Left lung (tissue), 10 donors: Measurements from ENCODE around the gene MINDY1. TPM values are rescaled to one million over a fixed set of nuclear protein-coding genes. Genes with fewer than 3 reads are reported as not detected.

Experiments
- ATAC-seq: fragments of 200-7000 bp; cut with Tn5 transposase; one replicate; pipeline ENCODE4 v1.9.1; 2020; ENCODE audit warnings: moderate library complexity
- DNase-seq, 4 donors: peaks; one replicate each; pipeline ENCODE4 v3.0.0-alpha.2; 2013 to 2020
- H3K27ac ChIP-seq, 2 donors: fragments of 200-600 bp; sonication (generic) in 1 of 2; one replicate each; pipeline versions ENCODE4 v1.5.0 to v1.8.0; 2020 to 2021
- H3K27me3 ChIP-seq, 2 donors: fragments of 200-600 bp; sonication (generic) in 1 of 2; one replicate each; pipeline versions ENCODE4 v1.5.0 to v1.8.0; 2020 to 2021
- H3K36me3 ChIP-seq, 2 donors: fragments of 200-600 bp; sonication (generic) in 1 of 2; one replicate each; pipeline versions ENCODE4 v1.5.0 to v1.8.0; 2020 to 2021
- H3K4me1 ChIP-seq, 2 donors: fragments of 200-600 bp; one replicate each; pipeline ENCODE4 v1.8.0; 2021
- H3K4me3 ChIP-seq, 2 donors: fragments of 200-600 bp; sonication (generic) in 1 of 2; one replicate each; pipeline versions ENCODE4 v1.5.0 to v1.8.0; 2020 to 2021; ENCODE audit warnings: mild to moderate bottlenecking in 1 of 2
- H3K9me3 ChIP-seq, 2 donors: fragments of 200-600 bp; sonication (generic) in 1 of 2; one replicate each; pipeline versions ENCODE4 v1.5.0 to v1.8.0; 2020 to 2021
- CTCF ChIP-seq, 2 donors: fragments of 200-600 bp; sonication (generic) in 1 of 2; IDR thresholded peaks; one replicate each; pipeline versions ENCODE4 v1.5.0 to v1.8.0; 2021; ENCODE audit warnings: antibody characterized with exemption in 2 of 2
- intact Hi-C, 2 donors: fragments of 100-400 bp; cut with DNase I; formaldehyde crosslinking; loops; one replicate each; pipeline versions ENCODE4 v1.11.2 to v1.14.2; 2022
- polyA plus RNA-seq, 6 donors: library from polyadenylated mRNA; unstranded; fragments of 120-200 nt; gene quantifications; one replicate each; pipeline ENCODE4 v1.2.1, GENCODE V29; 2013; ENCODE audit not compliant: insufficient read length in 6 of 6
- total RNA-seq, 2 donors: library from RNA; stranded (reverse); fragmentation: NEBNext Ultra II Directional; extraction: Animal tissue kit (Norgen Biotek cat#: 25700); gene quantifications; one replicate each; pipeline ENCODE4 v1.2.1, GENCODE V29; 2021
- donor health status: DM: no; HTN: yes; CAD: no.
- donor health status: DM: no; HTN: no; CAD: no.

The MINDY1 gene
- total and polyA plus RNA-seq, 8 donors: 26.0 to 53.8 (median 45.2) TPM

- Histone ChIP-seq H3K4me3 (peak overlapping the region; percentile 65 to 66), H3K27me3 (no peaks in the 10 kb centered on the region), H3K4me1 (peaks cover 40 to 73% of the 10 kb centered on the region in 2 donors), H3K36me3 (no peaks in the 10 kb centered on the region), H3K9me3 (no peaks in the 10 kb centered on the region), H3K27ac (peak overlapping the region; percentile 94 to 96)
- ATAC-seq (no peak), DNase-seq (no peak)
- TF ChIP-seq CTCF (IDR thresholded peaks at IDR 0.05): no peak
- intact Hi-C loops: no loop called here
Measured at GRCh38 chr1:151009206-151009587, 2.5 kb upstream of the MINDY1 start.

GRCh38 chr1:151008244-151009205, 1.8 kb upstream of the MINDY1 start, which contains the start of gene PRUNE1:
TSS of gene PRUNE1 (plus strand) at chr1:151008449. CDS start at chr1:151008633, 184 bp downstream.
- ATAC-seq: peak; percentile 90
- TF ChIP-seq CTCF (IDR thresholded peaks at IDR 0.05): peak in 1 of 2 donors; percentile 25
- peak within 1 kb of the TSS; percentile 94 to 96 for H3K27ac ChIP-seq
- H3K36me3 ChIP-seq: no peaks in the 10 kb centered on the region
- peaks cover 47 to 74% of the 10 kb centered on the region in 2 donors for H3K4me1 ChIP-seq
- no peaks in the 10 kb centered on the region for H3K27me3 ChIP-seq
- peak; percentile 97 to 99 (median 98) for DNase-seq
- intact Hi-C loops: no loop called here
- H3K4me3 ChIP-seq: peak within 1 kb of the TSS; percentile 65 to 66
- no peaks in the 10 kb centered on the region for H3K9me3 ChIP-seq

GRCh38 chr1:151007853-151008243, 1.1 kb upstream of the MINDY1 start:
- H3K4me3 ChIP-seq: peak overlapping the region; percentile 65 to 66

GRCh38 chr1:151005729-151006319, 878 bp downstream of the MINDY1 start:
- ATAC-seq (no peak), DNase-seq (no peak)
- H3K27me3 ChIP-seq: no peaks in the 10 kb centered on the region
- peak overlapping the region; percentile 58 for H3K4me3 ChIP-seq
- TF ChIP-seq CTCF (IDR thresholded peaks at IDR 0.05): no peak
- peak overlapping the region; percentile 94 to 96 for H3K27ac ChIP-seq
- intact Hi-C loops: no loop called here
- H3K4me1 ChIP-seq: peaks cover 38 to 87% of the 10 kb centered on the region in 2 donors
- H3K36me3 ChIP-seq: no peaks in the 10 kb centered on the region
- H3K9me3 ChIP-seq: no peaks in the 10 kb centered on the region

More at GRCh38 chr1:151007853-151008243, 1.1 kb upstream of the MINDY1 start:
- intact Hi-C loops: no loop called here
- Histone ChIP-seq H3K36me3 (no peaks in the 10 kb centered on the region), H3K4me1 (peaks cover 47 to 76% of the 10 kb centered on the region in 2 donors), H3K9me3 (no peaks in the 10 kb centered on the region), H3K27me3 (no peaks in the 10 kb centered on the region), H3K27ac (peak overlapping the region; percentile 94 to 96)
- DNase-seq: no peak
- TF ChIP-seq CTCF (IDR thresholded peaks at IDR 0.05): no peak
- no peak for ATAC-seq

- no peak for ATAC-seq
- peaks cover 34 to 85% of the 10 kb centered on the region in 2 donors for H3K4me1 ChIP-seq
- H3K27ac ChIP-seq: peak overlapping the region; percentile 4 to 87
- peaks cover 0 to 16% of the 10 kb centered on the region in 2 donors for H3K36me3 ChIP-seq
- no peaks in the 10 kb centered on the region for H3K9me3 ChIP-seq
- no peak for DNase-seq
- intact Hi-C loops: no loop called here
- peak overlapping the region in 1 of 2 donors; percentile 20 for H3K4me3 ChIP-seq
- no peak for TF ChIP-seq CTCF (IDR thresholded peaks at IDR 0.05)
- no peaks in the 10 kb centered on the region for H3K27me3 ChIP-seq
Measured at GRCh38 chr1:151003180-151003579, 3.5 kb downstream of the MINDY1 start.
